Peyer's patch (tissue), 4 donors: ENCODE results near the gene SNX10.

Experiments used
- CTCF ChIP-seq, 6 experiments: fragments of 450-650 bp in 4 of 6; fragments of 200-600 bp in 2 of 6; sonication (generic) in 1 of 6; IDR thresholded peaks; one replicate each; pipeline ENCODE4 v1.5.1; 2017 to 2019; ENCODE audit warnings: antibody characterized with exemption in 6 of 6, mild to moderate bottlenecking in 3 of 6, moderate library complexity in 1 of 6
- POLR2A ChIP-seq, 2 donors: fragments of 450-650 bp; IDR thresholded peaks; one replicate each; pipeline ENCODE4 v1.5.1; 2017; ENCODE audit warnings: antibody characterized with exemption in 2 of 2, mild to moderate bottlenecking in 2 of 2, moderate library complexity in 2 of 2

GRCh38 chr7:26398427-26398755 lies 106.7 kb downstream of the SNX10 start:
- no peak for TF ChIP-seq CTCF (IDR thresholded peaks at IDR 0.05)
- no peak for TF ChIP-seq POLR2A (IDR thresholded peaks at IDR 0.05)
